ENCODE measurements around the gene MYH1.

- no peak for TF ChIP-seq GATA2 (IDR thresholded peaks at IDR 0.05; ENCODE audit: low read depth, low read length)
- TF ChIP-seq GATA3 (IDR thresholded peaks at IDR 0.05; ENCODE audit: low read depth, low read length) = no peak
These were observed 30.9 kb upstream of the MYH1 start, which contains the start of gene MYH2 for GRCh38 chr17:10549096-10549842.

Data from SH-SY5Y (cell line).